Activated B cell treated with CpG ODN at 0.5 μM for 24 hours (primary cell): ENCODE results near the gene NTN3. TPM values are rescaled to one million over a fixed set of nuclear protein-coding genes. Genes with fewer than 3 reads are reported as not detected.

Source experiments
- ATAC-seq: fragments of 200-7000 bp; cut with Tn5 transposase; one replicate; pipeline ENCODE4 v1.10.0; 2021; ENCODE audit warnings: low read depth, mild to moderate bottlenecking, moderate library complexity
- CTCF ChIA-PET: fragments of 350-600 bp; sonication (Branson Sonifier 250); formaldehyde crosslinking; loops from one replicate; lab custom pipeline; 2021; ENCODE audit warnings: antibody characterized with exemption; lab: Charles Lee
- POLR2A ChIA-PET: fragments of 350-600 bp; sonication (Branson Sonifier 250); formaldehyde crosslinking; loops from one replicate; lab custom pipeline; 2021; ENCODE audit warnings: antibody characterized with exemption; lab: Charles Lee
- DNase-seq: peaks from one replicate; pipeline ENCODE4 v3.0.0; 2022
- H3K27ac Mint-ChIP-seq: one replicate; pipeline ENCODE4 v1.8.0; 2020; ENCODE audit warnings: mixed read lengths
- H3K27me3 Mint-ChIP-seq: one replicate; pipeline ENCODE4 v1.8.0; 2021; ENCODE audit warnings: mixed read lengths
- H3K36me3 Mint-ChIP-seq: one replicate; pipeline ENCODE4 v1.8.0; 2021; ENCODE audit warnings: low read depth, mixed read lengths
- H3K4me1 Mint-ChIP-seq: one replicate; pipeline ENCODE4 v1.8.0; 2021; ENCODE audit warnings: mixed read lengths
- H3K4me3 Mint-ChIP-seq: one replicate; pipeline ENCODE4 v1.8.0; 2020; ENCODE audit warnings: mild to moderate bottlenecking, mixed read lengths
- H3K9me3 Mint-ChIP-seq: one replicate; pipeline ENCODE4 v1.8.0; 2020; ENCODE audit warnings: mixed read lengths
- intact Hi-C: fragments of 100-400 bp; cut with micrococcal nuclease; formaldehyde crosslinking; loops from one replicate; pipeline ENCODE4 v1.15.1; 2024
- total RNA-seq: library from RNA; stranded (reverse); gene quantifications from 2 replicates; pipeline ENCODE4 v1.2.3, GENCODE V29; 2022
- TF ChIP-seq, protein P1 (sequence below): fragments of 200-600 bp; IDR thresholded peaks from one replicate; pipeline ENCODE4 v1.8.0; 2022; ENCODE audit warnings: antibody characterized with exemption, mild to moderate bottlenecking

NTN3 gene
- total RNA-seq, 1 donor from 2014 or later, result not detected

DNA sequence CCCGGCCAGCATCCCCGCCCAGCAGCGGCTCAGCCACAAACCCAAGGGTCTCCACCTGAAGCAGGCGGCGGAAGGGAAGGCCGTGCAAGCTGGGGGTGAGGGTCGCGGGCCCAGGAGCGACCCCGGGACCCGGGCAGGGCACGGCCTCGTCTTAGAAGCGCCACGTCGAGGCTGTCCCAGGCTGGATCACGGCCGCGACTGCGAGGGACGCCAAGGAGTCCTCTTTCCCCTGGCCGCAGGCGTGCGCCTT is 42.4 kb upstream of the NTN3 start:
- DNase-seq (no peak), ATAC-seq (no peak)
- ChIA-PET CTCF (interaction anchor here (1.2 to 1.5 kb wide), 2 partner anchors 58 to 59 kb away, joined by 3 to 4 read pairs; no protein-coding TSS in a partner anchor), POLR2A (interaction anchor here (1.1 kb wide), 2 partner anchors 57 to 273 kb away, joined by 4 read pairs; partner anchors contain the start of gene TRAF7)
- Mint-ChIP-seq H3K27ac (no peak overlapping the region), H3K9me3 (no peaks in the 10 kb centered on the region), H3K36me3 (peaks cover 13% of the 10 kb centered on the region), H3K4me1 (peaks cover 16% of the 10 kb centered on the region), H3K4me3 (peak overlapping the region; percentile 82), H3K27me3 (no peaks in the 10 kb centered on the region)
- TF ChIP-seq, protein P1, sequence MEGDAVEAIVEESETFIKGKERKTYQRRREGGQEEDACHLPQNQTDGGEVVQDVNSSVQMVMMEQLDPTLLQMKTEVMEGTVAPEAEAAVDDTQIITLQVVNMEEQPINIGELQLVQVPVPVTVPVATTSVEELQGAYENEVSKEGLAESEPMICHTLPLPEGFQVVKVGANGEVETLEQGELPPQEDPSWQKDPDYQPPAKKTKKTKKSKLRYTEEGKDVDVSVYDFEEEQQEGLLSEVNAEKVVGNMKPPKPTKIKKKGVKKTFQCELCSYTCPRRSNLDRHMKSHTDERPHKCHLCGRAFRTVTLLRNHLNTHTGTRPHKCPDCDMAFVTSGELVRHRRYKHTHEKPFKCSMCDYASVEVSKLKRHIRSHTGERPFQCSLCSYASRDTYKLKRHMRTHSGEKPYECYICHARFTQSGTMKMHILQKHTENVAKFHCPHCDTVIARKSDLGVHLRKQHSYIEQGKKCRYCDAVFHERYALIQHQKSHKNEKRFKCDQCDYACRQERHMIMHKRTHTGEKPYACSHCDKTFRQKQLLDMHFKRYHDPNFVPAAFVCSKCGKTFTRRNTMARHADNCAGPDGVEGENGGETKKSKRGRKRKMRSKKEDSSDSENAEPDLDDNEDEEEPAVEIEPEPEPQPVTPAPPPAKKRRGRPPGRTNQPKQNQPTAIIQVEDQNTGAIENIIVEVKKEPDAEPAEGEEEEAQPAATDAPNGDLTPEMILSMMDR, result no peak
- intact Hi-C loops, result loop anchor here (1.0 to 10.0 kb wide), 5 partner anchors 32 to 204 kb away; partner anchors contain the start of genes E4F1, RNPS1, TBC1D24 and TEDC2

GRCh38 chr16:2429034-2429770 is 41.9 kb upstream of the NTN3 start, which contains the start of gene CCNF:
Gene CCNF, plus strand, starts transcription at chr16:2429447. Its CDS starts 35 bp downstream, at chr16:2429482.
- intact Hi-C loops, result loop anchor here (1.0 to 10.0 kb wide), 5 partner anchors 32 to 204 kb away; partner anchors contain the start of genes E4F1, RNPS1, TBC1D24 and TEDC2
- CTCF ChIA-PET, result interaction anchor here (0.9 to 2.1 kb wide), 6 partner anchors 11 to 108 kb away, joined by 3 to 21 read pairs (median 3); partner anchors contain the start of gene TBC1D24
- TF ChIP-seq, protein P1, result no peak

GRCh38 chr16:2429771-2430663 is 41.1 kb upstream of the NTN3 start:
- peak overlapping the region; percentile 85 for H3K4me3 Mint-ChIP-seq

More at GRCh38 chr16:2429034-2429770, 41.9 kb upstream of the NTN3 start, which contains the start of gene CCNF:
- H3K9me3 Mint-ChIP-seq, result no peaks in the 10 kb centered on the region
- no peaks in the 10 kb centered on the region for H3K27me3 Mint-ChIP-seq
- peak within 1 kb of the TSS; percentile 56 for H3K27ac Mint-ChIP-seq
- peaks cover 13% of the 10 kb centered on the region for H3K36me3 Mint-ChIP-seq
- H3K4me1 Mint-ChIP-seq, result peaks cover 16% of the 10 kb centered on the region
- peak within 1 kb of the TSS; percentile 85 for H3K4me3 Mint-ChIP-seq
- ATAC-seq (peak; percentile 97), DNase-seq (peak; percentile 91)
- POLR2A ChIA-PET, result interaction anchor here (0.6 to 1.7 kb wide), 7 partner anchors 27 to 464 kb away, joined by 3 to 5 read pairs (median 4); partner anchors contain the start of genes RPS2, TBC1D24 and TRAF7

DNA sequence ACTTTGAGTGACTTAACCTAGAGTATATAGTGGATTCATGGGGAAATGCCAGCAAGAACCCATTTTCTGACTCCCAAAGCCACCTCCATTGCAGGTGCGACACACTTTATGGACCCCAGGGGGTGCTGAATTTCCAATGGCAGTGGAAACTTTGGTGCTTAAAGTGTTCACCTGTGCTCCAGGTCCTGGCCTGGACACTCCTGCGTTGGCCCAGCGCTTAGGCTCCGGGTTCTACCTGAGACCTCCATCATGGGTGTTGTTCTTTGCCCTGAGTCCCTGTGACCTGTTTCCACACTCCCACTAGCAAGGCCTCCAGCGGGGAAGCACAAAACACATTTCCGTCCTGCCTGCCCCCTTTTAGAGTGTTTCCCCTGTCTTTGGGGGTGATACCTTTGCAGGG is 38.8 kb upstream of the NTN3 start:
- Mint-ChIP-seq H3K36me3 (peaks cover 17% of the 10 kb centered on the region), H3K27me3 (no peaks in the 10 kb centered on the region), H3K4me3 (no peak overlapping the region), H3K27ac (no peak overlapping the region), H3K4me1 (peaks cover 16% of the 10 kb centered on the region), H3K9me3 (no peaks in the 10 kb centered on the region)
- POLR2A ChIA-PET, result no interaction called here
- intact Hi-C loops, result no loop called here
- TF ChIP-seq, protein P1, result no peak
- CTCF ChIA-PET, result no interaction called here
- DNase-seq (no peak), ATAC-seq (no peak)

More at GRCh38 chr16:2429771-2430663, 41.1 kb upstream of the NTN3 start:
- H3K9me3 Mint-ChIP-seq, result no peaks in the 10 kb centered on the region
- peaks cover 13% of the 10 kb centered on the region for H3K36me3 Mint-ChIP-seq
- ChIA-PET CTCF (interaction anchor here (0.9 to 2.1 kb wide), 6 partner anchors 10 to 235 kb away, joined by 3 to 21 read pairs (median 3); partner anchors contain the start of gene TBC1D24), POLR2A (interaction anchor here (1.0 to 1.7 kb wide), 7 partner anchors 26 to 465 kb away, joined by 3 to 5 read pairs (median 4); partner anchors contain the start of genes RPS2, TBC1D24 and TRAF7)
- no peak overlapping the region for H3K27ac Mint-ChIP-seq
- no peaks in the 10 kb centered on the region for H3K27me3 Mint-ChIP-seq
- no peak for DNase-seq
- intact Hi-C loops, result loop anchor here (1.0 to 10.0 kb wide), 6 partner anchors 31 to 205 kb away; partner anchors contain the start of genes E4F1, RNPS1, TBC1D24 and TEDC2
- TF ChIP-seq, protein P1, result no peak
- H3K4me1 Mint-ChIP-seq, result peaks cover 16% of the 10 kb centered on the region
- no peak for ATAC-seq
